ENCODE data around the gene TLX2. TPM values are rescaled to one million over a fixed set of nuclear protein-coding genes. Genes with fewer than 3 reads are reported as not detected.

The TLX2 gene
- total and polyA plus RNA-seq, 12 donors, result not detected

- intact Hi-C loops (cut with DNase I), result loop anchor here in 2 of 10 donors (1.0 to 5.0 kb wide), 3 partner anchors 14 to 55 kb away; partner anchors contain the start of genes INO80B (in 1 of the 2) and WBP1 (in 1 of the 2)
- Histone ChIP-seq H3K4me3 (peak within 1 kb of the TSS; percentile 46 to 87 (median 80)), H3K36me3 (peaks cover 0 to 42% (median 13%) of the 10 kb centered on the region in 9 donors), H3K27me3 (no peaks in the 10 kb centered on the region), H3K4me1 (peaks cover 5 to 36% (median 25%) of the 10 kb centered on the region in 9 donors), H3K27ac (peak within 1 kb of the TSS; percentile 50 to 95 (median 88)), H3K9me3 (no peaks in the 10 kb centered on the region)
- peak; percentile 96 for DNase-seq
- no peak for TF ChIP-seq CTCF (IDR thresholded peaks at IDR 0.05)
- 1% methylated on average over 66 of the region's 66 CpGs for WGBS, 2 donors
- ATAC-seq, result peak; percentile 91 to 98 (median 97)
Measured at GRCh38 chr2:74472086-74472944, 41.9 kb upstream of the TLX2 start, which contains the start of gene MRPL53. Gene MRPL53 (minus strand): TSS chr2:74472680. CDS start chr2:74472660, 20 bp downstream.

GRCh38 chr2:74472945-74473258 is 41.3 kb upstream of the TLX2 start:
- Histone ChIP-seq H3K9me3 (no peaks in the 10 kb centered on the region), H3K27ac (peak overlapping the region; percentile 50 to 95 (median 88)), H3K4me3 (peak overlapping the region; percentile 46 to 87 (median 80)), H3K36me3 (peaks cover 0 to 48% (median 13%) of the 10 kb centered on the region in 9 donors), H3K4me1 (peaks cover 5 to 39% (median 25%) of the 10 kb centered on the region in 9 donors), H3K27me3 (no peaks in the 10 kb centered on the region)
- no peak for TF ChIP-seq CTCF (IDR thresholded peaks at IDR 0.05)
- ATAC-seq, result peak in 5 of 8 donors; percentile 1 to 23 (median 13)
- intact Hi-C loops (cut with DNase I), result loop anchor here in 2 of 10 donors (1.0 to 5.0 kb wide), 3 partner anchors 15 to 56 kb away; partner anchors contain the start of genes INO80B (in 1 of the 2) and WBP1 (in 1 of the 2)
- WGBS, 2 donors, result 16% methylated on average over 7 of the region's 7 CpGs
- no peak for DNase-seq

- no peak overlapping the region for H3K27ac ChIP-seq
- ATAC-seq (no peak), DNase-seq (no peak)
- TF ChIP-seq CTCF (IDR thresholded peaks at IDR 0.05), result no peak
- H3K9me3 ChIP-seq, result no peaks in the 10 kb centered on the region
- 96 to 98% methylated on average over 6 of the region's 6 CpGs for WGBS, 2 donors
- H3K27me3 ChIP-seq, result no peaks in the 10 kb centered on the region
- H3K36me3 ChIP-seq, result peaks cover 0 to 62% (median 13%) of the 10 kb centered on the region in 9 donors
- H3K4me3 ChIP-seq, result no peak overlapping the region
- intact Hi-C loops (cut with DNase I), result loop anchor here in 1 of 10 donors (5.0 kb wide), 1 partner anchor 57 kb away; no protein-coding TSS in a partner anchor
- H3K4me1 ChIP-seq, result peaks cover 5 to 39% (median 27%) of the 10 kb centered on the region in 9 donors
Measured at GRCh38 chr2:74474481-74474880, 39.8 kb upstream of the TLX2 start.

GRCh38 chr2:74474899-74475298 is 39.4 kb upstream of the TLX2 start:
- Histone ChIP-seq H3K27ac (no peak overlapping the region), H3K27me3 (no peaks in the 10 kb centered on the region), H3K4me3 (no peak overlapping the region), H3K4me1 (peaks cover 5 to 40% (median 27%) of the 10 kb centered on the region in 9 donors), H3K9me3 (no peaks in the 10 kb centered on the region), H3K36me3 (peaks cover 0 to 66% (median 13%) of the 10 kb centered on the region in 9 donors)
- intact Hi-C loops (cut with DNase I), result loop anchor here in 1 of 10 donors (5.0 kb wide), 1 partner anchor 58 kb away; no protein-coding TSS in a partner anchor
- ATAC-seq (no peak), DNase-seq (no peak)
- peak in 3 of 9 donors; percentile 18 to 33 (median 27) for TF ChIP-seq CTCF (IDR thresholded peaks at IDR 0.05)
- WGBS, 2 donors, result 87 to 94% methylated on average over 5 of the region's 5 CpGs

Measured in heart right ventricle (tissue), 16 donors.